Effector memory CD8-positive, alpha-beta T cell (primary cell): Measurements from ENCODE around the gene GNA14.
A peak's percentile ranks its signal among the peaks of the same experiment; 100 is the strongest.
"Not testable (repeated sequence)": the region's sequence is repeated elsewhere in the genome, so short reads cannot be mapped to it uniquely, and the experiment has no call there.

Experiments
- ATAC-seq: fragments of 150-1000 bp; cut with Tn5 transposase; replicated peaks from 2 replicates; pipeline ENCODE4 v1.10.0; 2021; ENCODE audit warnings: mild to moderate bottlenecking, moderate library complexity
- DNase-seq, 3 experiments: peaks; one replicate each; pipeline ENCODE4 v3.0.0; 2021
- H3K27ac Mint-ChIP-seq, 2 donors: one replicate each; pipeline ENCODE4 v1.8.0; 2022; ENCODE audit warnings: mild to moderate bottlenecking in 2 of 2, mixed read lengths in 2 of 2, moderate library complexity in 2 of 2
- H3K27me3 Mint-ChIP-seq, 2 donors: one replicate each; pipeline ENCODE4 v1.8.0; 2022; ENCODE audit warnings: mixed read lengths in 2 of 2
- H3K36me3 Mint-ChIP-seq: one replicate; pipeline ENCODE4 v1.8.0; 2022; ENCODE audit warnings: mild to moderate bottlenecking, moderate library complexity, mixed read lengths; ENCODE audit not compliant: insufficient read depth
- H3K4me1 Mint-ChIP-seq, 2 donors: one replicate each; pipeline ENCODE4 v1.8.0; 2022; ENCODE audit warnings: low read depth in 2 of 2, mixed read lengths in 2 of 2
- H3K4me3 Mint-ChIP-seq, 2 donors: one replicate each; pipeline ENCODE4 v1.8.0; 2022; ENCODE audit warnings: mild to moderate bottlenecking in 2 of 2, mixed read lengths in 2 of 2, moderate library complexity in 2 of 2
- H3K9me3 Mint-ChIP-seq, 2 donors: one replicate each; pipeline ENCODE4 v1.8.0; 2022; ENCODE audit warnings: mixed read lengths in 2 of 2

GNA14 gene

GRCh38 chr9:77667151-77667550 lies 19.0 kb upstream of the GNA14 start:
- DNase-seq (no peak), ATAC-seq (no peak)
- H3K4me3 Mint-ChIP-seq = no peak overlapping the region
- no peaks in the 10 kb centered on the region for H3K36me3 Mint-ChIP-seq
- no peaks in the 10 kb centered on the region for H3K4me1 Mint-ChIP-seq
- peaks cover 8 to 12% of the 10 kb centered on the region in 2 donors for H3K27me3 Mint-ChIP-seq
- no peak overlapping the region for H3K27ac Mint-ChIP-seq
- H3K9me3 Mint-ChIP-seq = no peaks in the 10 kb centered on the region

- peaks cover 0 to 12% of the 10 kb centered on the region in 2 donors for H3K27me3 Mint-ChIP-seq
- no peak overlapping the region for H3K4me3 Mint-ChIP-seq
- H3K36me3 Mint-ChIP-seq = no peaks in the 10 kb centered on the region
- DNase-seq (no peak), ATAC-seq (no peak)
- no peaks in the 10 kb centered on the region for H3K9me3 Mint-ChIP-seq
- no peaks in the 10 kb centered on the region for H3K4me1 Mint-ChIP-seq
- no peak overlapping the region for H3K27ac Mint-ChIP-seq
These were observed 15.6 kb upstream of the GNA14 start for GRCh38 chr9:77663754-77664153.

- Mint-ChIP-seq H3K4me1 (no peaks in the 10 kb centered on the region), H3K4me3 (no peak overlapping the region), H3K9me3 (no peaks in the 10 kb centered on the region), H3K36me3 (no peaks in the 10 kb centered on the region), H3K27ac (no peak overlapping the region), H3K27me3 (peaks cover 0 to 16% of the 10 kb centered on the region in 2 donors)
- DNase-seq (no peak), ATAC-seq (no peak)
These were observed 13.5 kb upstream of the GNA14 start for GRCh38 chr9:77661566-77662085.

- no peaks in the 10 kb centered on the region for H3K9me3 Mint-ChIP-seq
- H3K27me3 Mint-ChIP-seq = peaks cover 5 to 27% of the 10 kb centered on the region in 2 donors
- no peaks in the 10 kb centered on the region for H3K36me3 Mint-ChIP-seq
- H3K4me3 Mint-ChIP-seq = no peak overlapping the region
- no peak for DNase-seq
- no peaks in the 10 kb centered on the region for H3K4me1 Mint-ChIP-seq
- H3K27ac Mint-ChIP-seq = no peak overlapping the region
- ATAC-seq = no peak
These were observed 11.8 kb upstream of the GNA14 start for GRCh38 chr9:77659926-77660325.

GRCh38 chr9:77651203-77651602 lies 3.1 kb upstream of the GNA14 start:
- DNase-seq (no peak), ATAC-seq (no peak)
- Mint-ChIP-seq H3K27ac (no peak overlapping the region), H3K36me3 (no peaks in the 10 kb centered on the region), H3K9me3 (no peaks in the 10 kb centered on the region), H3K4me1 (peaks cover 5 to 7% of the 10 kb centered on the region in 2 donors), H3K27me3 (peaks cover 29 to 37% of the 10 kb centered on the region in 2 donors), H3K4me3 (no peak overlapping the region)

- Mint-ChIP-seq H3K27me3 (peaks cover 36 to 50% of the 10 kb centered on the region in 2 donors), H3K36me3 (no peaks in the 10 kb centered on the region), H3K4me1 (peaks cover 5 to 7% of the 10 kb centered on the region in 2 donors), H3K27ac (no peak overlapping the region), H3K4me3 (peak overlapping the region in 1 of 2 donors; percentile 5), H3K9me3 (no peaks in the 10 kb centered on the region)
- DNase-seq (no peak), ATAC-seq (no peak)
These were observed 1.1 kb upstream of the GNA14 start for GRCh38 chr9:77649109-77649812.

- Mint-ChIP-seq H3K27me3 (peaks cover 36 to 51% of the 10 kb centered on the region in 2 donors), H3K27ac (no peak overlapping the region), H3K4me1 (peaks cover 5 to 7% of the 10 kb centered on the region in 2 donors), H3K4me3 (peak overlapping the region; percentile 41 to 67), H3K9me3 (no peaks in the 10 kb centered on the region), H3K36me3 (no peaks in the 10 kb centered on the region)
- DNase-seq (no peak), ATAC-seq (no peak)
These were observed 572 bp downstream of the GNA14 start for GRCh38 chr9:77647267-77648233.

- no peaks in the 10 kb centered on the region for H3K36me3 Mint-ChIP-seq
- peaks cover 52 to 73% of the 10 kb centered on the region in 2 donors for H3K27me3 Mint-ChIP-seq
- DNase-seq (no peak), ATAC-seq (no peak)
- no peak overlapping the region for H3K27ac Mint-ChIP-seq
- peaks cover 5 to 7% of the 10 kb centered on the region in 2 donors for H3K4me1 Mint-ChIP-seq
- H3K9me3 Mint-ChIP-seq = no peaks in the 10 kb centered on the region
- H3K4me3 Mint-ChIP-seq = no peak overlapping the region
These were observed 4.3 kb downstream of the GNA14 start for GRCh38 chr9:77643871-77644270.

- Mint-ChIP-seq H3K27ac (no peak overlapping the region), H3K4me3 (no peak overlapping the region), H3K9me3 (peaks cover 0 to 3% of the 10 kb centered on the region in 2 donors), H3K27me3 (peaks cover 39 to 55% of the 10 kb centered on the region in 2 donors), H3K4me1 (no peaks in the 10 kb centered on the region), H3K36me3 (no peaks in the 10 kb centered on the region)
- DNase-seq (no peak), ATAC-seq (no peak)
These were observed 7.2 kb downstream of the GNA14 start for GRCh38 chr9:77640741-77641580.

- Mint-ChIP-seq H3K27me3 (no peaks in the 10 kb centered on the region), H3K36me3 (no peaks in the 10 kb centered on the region), H3K27ac (no peak overlapping the region), H3K4me1 (no peaks in the 10 kb centered on the region), H3K4me3 (no peak overlapping the region), H3K9me3 (no peaks in the 10 kb centered on the region)
- ATAC-seq = no peak
- no peak for DNase-seq
These were observed 15.5 kb downstream of the GNA14 start for GRCh38 chr9:77632652-77633051.

- H3K4me1 Mint-ChIP-seq, DNase-seq, H3K9me3 Mint-ChIP-seq, H3K4me3 Mint-ChIP-seq, H3K36me3 Mint-ChIP-seq, ATAC-seq, H3K27ac Mint-ChIP-seq: not testable (repeated sequence)
- H3K27me3 Mint-ChIP-seq = peaks cover 0 to 13% of the 10 kb centered on the region in 2 donors
These were observed 19.3 kb downstream of the GNA14 start for GRCh38 chr9:77628864-77629263.

GRCh38 chr9:77616191-77616590 lies 31.9 kb downstream of the GNA14 start:
- no peak overlapping the region for H3K27ac Mint-ChIP-seq
- DNase-seq = no peak
- no peaks in the 10 kb centered on the region for H3K36me3 Mint-ChIP-seq
- H3K27me3 Mint-ChIP-seq = no peaks in the 10 kb centered on the region
- peaks cover 0 to 8% of the 10 kb centered on the region in 2 donors for H3K9me3 Mint-ChIP-seq
- H3K4me1 Mint-ChIP-seq = no peaks in the 10 kb centered on the region
- ATAC-seq = no peak
- no peak overlapping the region for H3K4me3 Mint-ChIP-seq

GRCh38 chr9:77614645-77615044 lies 33.5 kb downstream of the GNA14 start:
- Mint-ChIP-seq H3K4me1 (no peaks in the 10 kb centered on the region), H3K27ac (no peak overlapping the region), H3K27me3 (peaks cover 0 to 5% of the 10 kb centered on the region in 2 donors), H3K9me3 (peaks cover 0 to 8% of the 10 kb centered on the region in 2 donors), H3K36me3 (no peaks in the 10 kb centered on the region), H3K4me3 (no peak overlapping the region)
- DNase-seq = no peak
- no peak for ATAC-seq
